Transverse colon (tissue), 4 donors: ENCODE measurements around the gene MBNL2. TPM values are rescaled to one million over a fixed set of nuclear protein-coding genes. Genes with fewer than 3 reads are reported as not detected.

Experiments used
- DNase-seq: peaks from one replicate; pipeline ENCODE4 v3.0.0-alpha.2; 2019
- H3K27ac ChIP-seq, 4 donors: fragments of 200-600 bp; sonication (generic); 2 replicates each; pipeline ENCODE4 v1.5.1; 2016 to 2018; ENCODE audit warnings: inconsistent platforms in 4 of 4
- H3K27me3 ChIP-seq: fragments of 200-600 bp; sonication (generic); 2 replicates; pipeline ENCODE4 v1.5.1; 2017; ENCODE audit warnings: inconsistent platforms
- H3K36me3 ChIP-seq, 4 donors: fragments of 200-600 bp; sonication (generic); 2 replicates each; pipeline ENCODE4 v1.5.1; 2017 to 2019; ENCODE audit warnings: inconsistent platforms in 4 of 4
- H3K4me1 ChIP-seq, 4 donors: fragments of 200-600 bp; sonication (generic); 2 replicates each; pipeline ENCODE4 v1.5.1; 2017 to 2020; ENCODE audit warnings: inconsistent platforms in 4 of 4
- H3K4me3 ChIP-seq, 4 donors: fragments of 200-600 bp; sonication (generic); 1 replicate in 1 of 4; 2 replicates in 3 of 4; pipeline versions ENCODE4 v1.5.1 to v1.6.1; 2017 to 2019; ENCODE audit warnings: inconsistent platforms in 4 of 4
- H3K9me3 ChIP-seq, 2 donors: fragments of 200-600 bp; sonication (generic); 2 replicates each; pipeline ENCODE4 v1.5.1; 2017 to 2019; ENCODE audit warnings: inconsistent platforms in 2 of 2
- EP300 ChIP-seq: sonication (generic); formaldehyde crosslinking; IDR thresholded peaks from one replicate; pipeline ENCODE4 v1.6.1; 2017; ENCODE audit warnings: antibody characterized with exemption, low read depth
- POLR2A ChIP-seq: fragments of 450-650 bp; IDR thresholded peaks from one replicate; pipeline ENCODE4 v1.6.1; 2016; ENCODE audit warnings: antibody characterized with exemption, mild to moderate bottlenecking, moderate library complexity
- POLR2AphosphoS5 ChIP-seq, 3 donors: sonication (generic); formaldehyde crosslinking; IDR thresholded peaks; one replicate each; pipeline ENCODE4 v1.6.1; 2016; ENCODE audit warnings: antibody characterized with exemption in 3 of 3
- WGBS, 2 donors: methylation state at CpG; one replicate each; pipeline ENCODE4 v1.1.5; 2018; ENCODE audit warnings: low coverage in 1 of 2; 5-methylcytosine and 5-hydroxymethylcytosine counted together
- in situ Hi-C, 4 donors: fragments of 200-750 bp; cut with MboI; loops; one replicate each; pipeline versions ENCODE4 v1.15.0 to v1.15.1; 2017; ENCODE audit warnings: low sequenced_read_pairs in 3 of 4, low pct_ligation_motif_present in 1 of 4, low pct_unique_long_range_greater_than_20kb in 1 of 4
- intact Hi-C: fragments of 100-400 bp; cut with DNase I; formaldehyde crosslinking; loops from one replicate; pipeline ENCODE4 v1.15.1; 2023; ENCODE audit warnings: low total_unique reads
- total RNA-seq, 4 donors: library from RNA; depleted of rRNA; stranded (reverse); fragments of >200 nt; gene quantifications; one replicate each; pipeline ENCODE4 v1.1.0, GENCODE V29; 2016
- TF ChIP-seq, protein P1 (sequence below), 5 experiments: fragments of 200-600 bp in 3 of 5; fragments of 450-650 bp in 2 of 5; sonication (generic) in 3 of 5; IDR thresholded peaks; 1 replicate in 2 of 5; 2 replicates in 3 of 5; pipeline ENCODE4 v1.5.1; 2016 to 2017; ENCODE audit warnings: antibody characterized with exemption in 5 of 5, inconsistent platforms in 3 of 5, mild to moderate bottlenecking in 2 of 5, moderate library complexity in 1 of 5

MBNL2 gene
- total RNA-seq, 4 donors from 2014 or later = 26.9 to 53.7 (median 46.1) TPM

DNA sequence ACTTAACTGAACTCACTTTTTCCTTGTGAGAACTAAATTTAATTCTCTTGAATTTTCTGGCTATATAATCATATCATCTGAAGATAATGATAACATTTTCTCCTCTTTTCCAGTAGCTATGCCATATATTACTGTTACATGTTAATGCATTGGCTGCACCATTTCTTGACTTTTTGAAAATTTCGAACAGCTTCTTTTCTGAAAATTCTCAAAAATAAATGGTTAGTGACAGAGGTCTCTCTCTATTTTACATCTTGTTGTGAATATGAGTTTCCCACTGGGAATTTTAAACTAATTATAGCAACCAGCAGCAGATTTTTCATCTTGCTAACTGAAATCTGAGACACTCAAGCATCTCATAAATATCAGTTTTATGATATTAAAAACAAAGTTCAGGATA, 30.6 kb downstream of the MBNL2 start:
- no peak for DNase-seq
- TF ChIP-seq POLR2AphosphoS5 (IDR thresholded peaks at IDR 0.05) (no peak), POLR2A (no peak), EP300 (no peak)
- TF ChIP-seq, protein P1, sequence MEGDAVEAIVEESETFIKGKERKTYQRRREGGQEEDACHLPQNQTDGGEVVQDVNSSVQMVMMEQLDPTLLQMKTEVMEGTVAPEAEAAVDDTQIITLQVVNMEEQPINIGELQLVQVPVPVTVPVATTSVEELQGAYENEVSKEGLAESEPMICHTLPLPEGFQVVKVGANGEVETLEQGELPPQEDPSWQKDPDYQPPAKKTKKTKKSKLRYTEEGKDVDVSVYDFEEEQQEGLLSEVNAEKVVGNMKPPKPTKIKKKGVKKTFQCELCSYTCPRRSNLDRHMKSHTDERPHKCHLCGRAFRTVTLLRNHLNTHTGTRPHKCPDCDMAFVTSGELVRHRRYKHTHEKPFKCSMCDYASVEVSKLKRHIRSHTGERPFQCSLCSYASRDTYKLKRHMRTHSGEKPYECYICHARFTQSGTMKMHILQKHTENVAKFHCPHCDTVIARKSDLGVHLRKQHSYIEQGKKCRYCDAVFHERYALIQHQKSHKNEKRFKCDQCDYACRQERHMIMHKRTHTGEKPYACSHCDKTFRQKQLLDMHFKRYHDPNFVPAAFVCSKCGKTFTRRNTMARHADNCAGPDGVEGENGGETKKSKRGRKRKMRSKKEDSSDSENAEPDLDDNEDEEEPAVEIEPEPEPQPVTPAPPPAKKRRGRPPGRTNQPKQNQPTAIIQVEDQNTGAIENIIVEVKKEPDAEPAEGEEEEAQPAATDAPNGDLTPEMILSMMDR (IDR thresholded peaks at IDR 0.05) = no peak
- Histone ChIP-seq H3K27me3 (no peaks in the 10 kb centered on the region), H3K9me3 (no peaks in the 10 kb centered on the region), H3K4me1 (peaks cover 7 to 61% (median 32%) of the 10 kb centered on the region in 4 donors), H3K36me3 (no peaks in the 10 kb centered on the region), H3K4me3 (no peak overlapping the region), H3K27ac (no peak overlapping the region)
- 85 to 95% methylated on average over 1 of the region's 1 CpG for WGBS, 2 donors
- intact Hi-C loops (no loop called here), in situ Hi-C loops (no loop called here)

DNA sequence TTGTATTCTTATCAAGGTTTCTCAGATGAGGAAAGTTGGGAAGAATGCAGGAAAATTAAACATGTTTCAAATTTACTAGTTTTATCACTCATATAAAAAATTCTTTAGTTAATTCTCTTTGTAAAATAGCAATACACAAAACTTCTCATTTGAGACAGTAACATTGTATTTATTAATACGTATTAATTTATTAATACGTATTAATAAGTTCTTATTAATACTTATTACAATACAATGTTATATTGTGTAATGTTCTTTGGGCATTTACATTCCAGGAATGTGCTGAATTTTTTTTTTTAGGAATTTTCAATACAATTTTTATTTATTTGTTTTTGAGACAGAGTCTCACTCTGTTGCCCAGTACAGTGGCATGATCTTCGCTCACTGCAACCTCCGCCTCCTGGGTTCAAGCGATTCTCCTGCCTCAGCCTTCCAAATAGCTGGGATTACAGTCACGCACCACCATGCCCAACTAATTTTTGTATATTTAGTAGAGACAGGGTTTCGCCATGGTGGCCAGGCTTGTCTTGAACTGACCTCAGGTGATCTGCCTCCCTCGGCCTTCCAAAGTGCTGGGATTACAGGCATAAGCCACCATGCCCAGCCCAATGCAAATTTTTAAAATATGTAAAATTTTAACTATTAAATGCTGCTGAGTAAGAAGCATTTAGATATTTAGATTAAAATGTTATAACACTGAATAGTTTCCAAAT, 31.6 kb downstream of the MBNL2 start:
- 93 to 99% methylated on average over 7 to 8 of the region's 8 CpGs for WGBS, 2 donors

DNA sequence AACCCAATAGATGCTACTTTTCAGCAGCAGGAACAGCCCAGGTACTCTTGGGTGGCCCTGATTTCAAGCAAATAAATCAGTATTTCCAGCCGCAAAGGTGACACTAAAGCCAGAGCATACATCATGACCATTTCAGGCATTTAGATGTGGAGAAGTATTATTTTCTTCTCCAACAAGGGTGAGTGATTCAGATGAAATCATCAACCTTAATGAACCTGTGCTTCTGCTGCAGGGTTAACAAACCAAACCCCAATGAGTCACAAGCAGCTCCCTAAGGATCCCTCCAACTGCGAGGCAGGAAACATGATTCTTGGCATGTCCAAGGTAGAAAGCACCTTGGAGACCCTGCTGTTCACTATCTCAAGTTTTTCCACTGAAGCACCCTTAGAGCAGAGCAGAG, 32.7 kb downstream of the MBNL2 start:
- WGBS, 2 donors = 70 to 82% methylated on average over 2 of the region's 2 CpGs

More for the DNA sequence above, 31.6 kb downstream of the MBNL2 start:
- no peak overlapping the region for H3K4me3 ChIP-seq
- H3K27ac ChIP-seq = peak overlapping the region in 2 of 4 donors; percentile 11 to 18
- TF ChIP-seq, protein P1 (IDR thresholded peaks at IDR 0.05) = no peak
- TF ChIP-seq POLR2AphosphoS5 (IDR thresholded peaks at IDR 0.05) (no peak), EP300 (no peak), POLR2A (no peak)
- no peaks in the 10 kb centered on the region for H3K9me3 ChIP-seq
- H3K27me3 ChIP-seq = no peaks in the 10 kb centered on the region
- intact Hi-C loops (no loop called here), in situ Hi-C loops (no loop called here)
- peaks cover 7 to 62% (median 41%) of the 10 kb centered on the region in 4 donors for H3K4me1 ChIP-seq
- no peaks in the 10 kb centered on the region for H3K36me3 ChIP-seq
- no peak for DNase-seq

DNA sequence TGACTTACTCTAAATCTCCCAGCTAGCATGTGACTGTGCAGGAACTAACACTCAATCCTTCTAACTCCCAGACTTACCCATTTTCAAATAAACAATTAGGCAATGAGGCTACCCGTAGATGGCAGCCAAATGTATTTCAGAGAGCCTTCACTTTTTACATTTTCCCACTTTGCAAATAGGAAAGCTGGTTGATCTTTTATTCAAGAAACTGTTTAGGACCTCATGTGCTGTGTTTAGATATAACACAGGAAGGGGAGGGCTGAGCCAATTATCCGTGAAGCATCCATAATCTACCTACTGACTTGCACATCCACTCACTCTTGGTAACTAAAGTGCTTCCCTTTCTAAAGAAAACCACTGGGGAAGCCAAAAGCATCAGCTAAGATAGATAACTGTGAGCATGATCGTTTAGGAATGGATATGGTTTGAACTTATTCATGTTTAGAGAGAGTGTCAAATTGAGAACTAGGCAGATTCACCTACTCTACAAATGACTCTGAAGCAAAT, 33.4 kb downstream of the MBNL2 start:
- H3K27ac ChIP-seq = peak overlapping the region; percentile 58 to 75 (median 64)
- in situ Hi-C loops = no loop called here
- peaks cover 12 to 65% (median 51%) of the 10 kb centered on the region in 4 donors for H3K4me1 ChIP-seq
- H3K9me3 ChIP-seq = no peaks in the 10 kb centered on the region
- H3K36me3 ChIP-seq = no peaks in the 10 kb centered on the region
- DNase-seq = no peak
- TF ChIP-seq POLR2A = no peak
- TF ChIP-seq EP300 = no peak
- TF ChIP-seq, protein P1 (IDR thresholded peaks at IDR 0.05) = no peak
- TF ChIP-seq POLR2AphosphoS5 (IDR thresholded peaks at IDR 0.05) = no peak
- WGBS, 2 donors = 75 to 76% methylated on average over 3 of the region's 3 CpGs
- H3K27me3 ChIP-seq = no peaks in the 10 kb centered on the region
- no peak overlapping the region for H3K4me3 ChIP-seq
- intact Hi-C loops = no loop called here

More for the DNA sequence above, 32.7 kb downstream of the MBNL2 start:
- H3K36me3 ChIP-seq = no peaks in the 10 kb centered on the region
- DNase-seq = no peak
- H3K4me1 ChIP-seq = peaks cover 7 to 65% (median 47%) of the 10 kb centered on the region in 4 donors
- no peaks in the 10 kb centered on the region for H3K27me3 ChIP-seq
- TF ChIP-seq POLR2A = no peak
- TF ChIP-seq, protein P1 (IDR thresholded peaks at IDR 0.05) = no peak
- no peak for TF ChIP-seq EP300
- TF ChIP-seq POLR2AphosphoS5 (IDR thresholded peaks at IDR 0.05) = no peak
- H3K4me3 ChIP-seq = no peak overlapping the region
- H3K27ac ChIP-seq = peak overlapping the region; percentile 58 to 75 (median 64)
- no peaks in the 10 kb centered on the region for H3K9me3 ChIP-seq
- intact Hi-C loops (no loop called here), in situ Hi-C loops (no loop called here)
